ENCODE results near the gene OR2AT4.
"Not testable (repeated sequence)": the region's sequence is repeated elsewhere in the genome, so short reads cannot be mapped to it uniquely, and the experiment has no call there.

Gene OR2AT4

DNA sequence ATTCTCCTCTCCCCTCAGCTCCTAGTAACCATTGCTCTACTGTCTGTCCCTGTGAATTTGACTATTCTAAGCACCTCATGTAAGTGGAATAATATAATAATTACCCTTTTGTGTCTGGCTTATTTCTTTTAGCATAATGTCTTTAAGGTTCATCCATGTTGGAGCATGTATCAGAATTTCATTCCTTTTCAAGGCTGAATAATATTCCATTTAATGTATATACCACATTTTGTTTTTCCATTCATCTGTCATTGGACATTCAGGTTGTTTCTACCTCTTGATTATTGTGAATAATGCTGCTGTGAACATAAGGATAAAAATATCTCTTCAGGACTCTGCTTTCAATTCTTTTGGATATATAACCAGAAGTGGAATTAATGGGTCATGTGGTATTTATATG lies 28.1 kb downstream of the OR2AT4 start:
- DNase-seq (ENCODE audit: low spot score) = no peak

- DNase-seq (ENCODE audit: low spot score) = no peak
Measured at GRCh38 chr11:75066061-75066460, 30.6 kb downstream of the OR2AT4 start.

DNA sequence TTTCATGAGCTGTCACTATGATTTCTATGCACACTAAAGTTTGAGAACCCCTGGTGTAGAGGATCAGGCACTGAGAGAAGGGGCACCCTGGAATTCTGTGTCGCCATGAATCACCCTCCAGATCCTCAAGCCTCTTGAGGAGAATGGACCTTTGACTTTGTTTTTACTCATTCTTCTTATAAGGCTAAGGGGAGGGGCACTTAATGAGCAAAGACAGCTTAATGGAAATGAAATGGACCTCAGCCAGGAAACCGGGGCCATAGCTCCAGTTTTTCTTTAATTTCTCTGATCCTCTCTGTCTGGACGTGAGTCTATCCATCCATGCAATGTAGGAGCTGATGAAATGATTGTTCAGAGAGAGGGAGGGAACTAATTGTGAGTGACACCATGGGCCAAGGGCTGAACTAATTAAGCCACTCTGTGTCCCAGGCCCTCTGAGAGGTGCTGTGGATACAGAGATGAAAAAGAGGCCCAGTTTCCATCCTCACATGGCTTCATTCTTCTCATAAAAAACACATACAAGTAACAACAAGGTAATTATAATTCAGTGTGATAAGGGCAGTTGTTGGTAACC lies 32.8 kb downstream of the OR2AT4 start:
- no peak for DNase-seq (ENCODE audit: low spot score)

- no peak for DNase-seq (ENCODE audit: low spot score)
Measured at GRCh38 chr11:75059299-75059698, 37.4 kb downstream of the OR2AT4 start.

GRCh38 chr11:75056814-75057213 lies 39.9 kb downstream of the OR2AT4 start:
- DNase-seq (ENCODE audit: low spot score) = no peak

- DNase-seq (ENCODE audit: low spot score) = no peak
Measured at GRCh38 chr11:75055511-75055910, 41.2 kb downstream of the OR2AT4 start.

DNA sequence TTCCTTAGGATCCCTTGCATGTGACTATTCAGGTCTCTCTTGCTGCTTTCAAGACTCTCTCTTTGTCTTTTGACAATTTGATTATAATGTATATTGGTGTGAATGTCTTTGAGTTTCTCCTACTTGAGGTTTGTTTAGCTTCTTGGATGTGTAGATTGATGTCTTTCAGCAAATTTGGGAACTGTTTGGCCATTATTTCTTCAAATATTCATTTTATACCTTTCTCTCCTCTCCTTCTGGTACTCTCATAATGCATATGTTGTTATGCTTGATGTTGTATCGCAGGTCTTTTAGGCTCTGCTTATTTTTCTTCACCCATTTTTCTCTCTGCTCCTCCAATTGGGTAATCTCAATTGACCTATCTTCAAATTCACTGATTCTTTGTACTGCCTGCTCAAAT lies 44.2 kb downstream of the OR2AT4 start:
- no peak for DNase-seq (ENCODE audit: low spot score)

DNA sequence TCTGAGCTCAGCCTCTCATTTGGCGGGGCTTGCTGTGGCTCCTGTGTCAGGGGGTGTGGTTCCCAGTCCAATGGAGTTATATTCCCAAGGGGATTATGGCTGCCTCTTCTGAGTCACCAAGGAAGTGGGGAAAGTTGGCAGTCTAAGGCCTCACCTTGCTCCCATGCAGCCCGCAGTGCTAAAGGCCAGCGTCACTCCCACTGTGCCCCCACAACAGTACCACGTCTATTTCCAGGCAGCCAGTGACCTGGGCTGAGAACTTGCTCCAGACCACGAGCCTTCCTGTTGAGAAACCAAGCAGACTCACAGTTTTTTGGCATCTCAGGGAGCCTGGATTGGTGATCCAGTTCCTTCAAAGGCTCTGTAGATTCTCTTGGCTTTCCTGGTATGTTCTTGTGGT lies 45.6 kb downstream of the OR2AT4 start:
- no peak for DNase-seq (ENCODE audit: low spot score)

GRCh38 chr11:75050516-75050915 lies 46.2 kb downstream of the OR2AT4 start:
- no peak for DNase-seq (ENCODE audit: low spot score)

DNA sequence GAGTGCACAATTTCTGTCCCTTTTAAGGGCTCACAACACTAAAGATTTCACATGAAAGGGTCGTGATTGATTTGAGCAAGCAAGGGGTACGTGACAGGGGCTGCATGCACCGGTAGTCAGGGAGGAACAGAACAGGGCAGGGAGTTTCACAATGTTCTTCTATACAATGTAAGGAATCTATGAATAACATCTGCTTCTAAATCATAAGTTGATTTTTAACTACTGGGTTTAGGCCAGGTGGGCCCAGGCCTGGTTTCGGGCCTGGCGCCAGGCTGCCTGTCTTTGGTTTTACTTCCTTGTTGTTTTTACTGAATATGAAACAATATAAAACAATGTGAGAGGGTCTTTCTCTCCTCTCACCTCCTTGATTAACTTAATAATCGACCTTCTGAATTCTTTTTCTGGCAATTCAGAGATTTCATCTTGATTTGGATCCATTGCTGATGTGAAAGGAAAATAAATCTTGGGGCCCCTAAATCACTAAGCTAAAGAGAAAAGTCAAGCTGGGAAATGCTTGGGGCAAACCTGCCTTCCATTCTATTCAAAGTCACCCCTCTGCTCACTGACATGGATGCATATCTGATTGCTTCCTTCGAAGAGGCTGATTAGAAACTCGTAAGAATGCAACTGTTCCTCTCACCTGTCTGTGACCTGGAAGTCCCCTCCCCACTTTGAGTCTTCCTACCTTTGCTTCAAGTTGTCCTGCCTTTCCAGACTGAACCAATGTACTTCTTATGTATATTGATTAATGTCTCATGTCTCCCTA lies 47.0 kb downstream of the OR2AT4 start:
- DNase-seq (ENCODE audit: low spot score) = not testable (repeated sequence)

DNA sequence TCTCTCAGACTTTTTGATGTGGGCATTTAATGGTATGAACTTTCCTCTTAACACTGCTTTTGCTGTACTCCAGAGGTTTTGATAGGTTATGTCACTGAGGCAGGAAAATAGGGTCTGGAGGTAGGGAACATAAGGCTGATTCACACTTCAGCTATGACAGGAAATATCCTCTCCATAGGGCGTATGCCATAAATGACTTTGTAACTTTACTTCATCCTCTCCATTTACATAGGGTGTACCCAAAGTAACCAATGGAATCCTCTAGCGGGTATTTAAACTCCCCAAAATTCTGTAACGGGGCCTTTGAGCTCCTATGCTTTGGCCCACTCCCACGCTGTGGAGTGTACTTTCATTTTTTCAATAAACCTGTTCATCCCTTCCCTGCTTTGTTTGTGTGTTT lies 49.5 kb downstream of the OR2AT4 start:
- DNase-seq (ENCODE audit: low spot score) = peak; percentile 30

DNA sequence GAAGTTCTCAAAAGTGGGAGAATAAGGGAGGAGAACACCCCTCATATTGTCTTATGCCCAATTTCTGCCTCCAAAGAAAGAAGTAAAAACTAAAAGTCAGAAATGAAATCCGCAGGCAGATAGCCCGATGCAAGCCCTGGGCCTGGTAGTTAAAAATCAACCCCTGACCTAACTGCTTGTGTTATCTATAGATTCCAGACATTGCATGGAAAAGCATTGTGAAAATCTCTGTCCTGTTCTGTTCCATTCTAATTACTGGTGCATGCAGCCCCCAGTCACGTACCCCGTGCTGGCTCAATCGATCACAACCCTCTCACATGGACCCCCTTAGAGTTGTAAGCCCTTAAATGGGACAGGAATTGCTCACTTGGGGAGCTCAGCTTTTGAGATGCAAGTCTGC lies 50.0 kb downstream of the OR2AT4 start:
- DNase-seq (ENCODE audit: low spot score) = not testable (repeated sequence)

DNA sequence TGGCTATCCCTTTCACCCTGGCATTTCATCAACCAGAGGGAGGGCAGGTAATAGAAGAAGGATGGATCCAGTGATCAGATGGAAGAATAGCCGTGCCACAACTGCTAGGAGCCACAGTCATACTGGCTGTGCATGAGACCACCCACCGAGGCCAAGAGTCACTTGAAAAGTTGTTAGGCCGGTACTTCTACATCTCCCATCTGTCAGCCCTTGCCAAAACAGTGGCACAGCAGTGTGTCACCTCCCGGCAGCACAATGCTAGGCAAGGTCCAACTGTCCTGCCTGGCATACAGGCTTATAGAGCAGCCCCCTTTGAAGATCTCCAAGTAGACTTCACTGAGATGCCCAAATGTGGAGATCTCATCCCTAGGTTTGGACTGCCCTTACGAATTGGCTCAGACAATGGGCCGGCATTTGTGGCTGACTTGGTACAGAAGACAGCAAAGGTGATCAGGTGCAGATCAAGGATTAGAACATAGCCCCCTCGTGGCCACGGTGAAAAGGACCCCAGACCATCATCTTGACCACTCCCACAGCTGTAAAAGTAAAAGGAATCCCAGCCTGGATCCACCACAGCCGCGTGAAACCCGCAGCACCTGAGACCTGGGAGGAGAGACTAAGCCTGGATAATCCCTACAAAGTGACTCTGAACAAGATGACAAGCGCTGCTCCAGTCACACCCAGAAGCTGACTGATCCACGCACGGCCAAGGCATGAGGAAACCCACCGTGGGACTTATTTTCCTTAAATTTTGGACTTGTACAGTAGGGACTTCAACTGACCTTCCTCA lies 52.1 kb downstream of the OR2AT4 start:
- not testable (repeated sequence) for DNase-seq (ENCODE audit: low spot score)

DNA sequence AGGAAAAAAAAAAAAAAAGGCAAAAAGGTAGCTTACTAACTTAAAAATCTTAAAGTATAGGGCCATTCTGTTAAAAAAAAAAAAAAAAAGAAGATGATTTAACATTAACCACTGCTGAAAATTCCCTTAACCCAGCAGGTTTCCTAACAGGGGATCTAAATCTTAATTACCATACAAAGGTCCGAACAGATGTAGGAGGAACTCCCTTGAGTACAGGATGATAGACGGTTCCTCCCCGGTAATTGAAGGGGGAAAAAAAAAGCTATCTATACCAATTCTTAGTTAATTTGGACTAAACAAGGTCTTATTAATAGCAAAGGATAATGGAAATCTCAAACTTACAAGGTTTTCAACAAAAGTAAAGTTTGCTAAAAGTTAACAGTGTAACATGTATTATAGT lies 54.9 kb downstream of the OR2AT4 start:
- not testable (repeated sequence) for DNase-seq (ENCODE audit: low spot score)

- DNase-seq (ENCODE audit: low spot score) = no peak
Measured at GRCh38 chr11:75041263-75041662, 55.4 kb downstream of the OR2AT4 start.

- no peak for DNase-seq (ENCODE audit: low spot score)
Measured at GRCh38 chr11:75040167-75040770, 56.4 kb downstream of the OR2AT4 start.

DNA sequence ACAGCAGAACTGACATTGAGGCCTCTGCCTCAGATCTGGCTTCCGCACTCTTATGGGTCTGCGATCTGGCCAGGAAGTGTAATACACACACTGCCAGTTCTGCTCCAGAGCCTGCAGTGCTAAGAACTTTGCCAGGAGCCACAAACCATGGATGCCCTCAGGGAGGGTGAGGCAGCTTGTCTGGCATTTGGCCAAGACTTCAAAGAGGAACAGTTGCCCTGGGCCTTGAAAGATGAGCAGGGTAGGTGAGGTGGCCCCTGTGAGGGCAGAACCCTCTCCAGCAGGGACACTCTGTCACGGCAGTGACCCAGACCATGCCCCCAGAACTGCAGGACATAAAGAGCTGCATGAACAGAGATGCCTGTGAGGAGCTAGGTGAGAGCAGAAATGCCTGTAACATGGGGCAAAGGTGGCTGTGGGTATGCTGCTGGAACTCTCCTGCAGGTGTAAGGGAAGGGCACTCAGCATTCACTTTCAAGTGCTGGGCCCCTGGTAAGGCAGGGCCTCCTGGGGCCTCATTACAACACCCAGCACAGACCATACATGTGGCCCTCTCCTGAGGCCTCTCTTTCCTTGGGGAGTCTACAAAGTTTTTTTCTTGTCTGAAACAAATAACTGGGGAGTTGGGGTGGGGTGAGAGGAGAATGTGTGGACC lies 60.6 kb downstream of the OR2AT4 start:
- peak; percentile 78 for DNase-seq (ENCODE audit: low spot score)

DNA sequence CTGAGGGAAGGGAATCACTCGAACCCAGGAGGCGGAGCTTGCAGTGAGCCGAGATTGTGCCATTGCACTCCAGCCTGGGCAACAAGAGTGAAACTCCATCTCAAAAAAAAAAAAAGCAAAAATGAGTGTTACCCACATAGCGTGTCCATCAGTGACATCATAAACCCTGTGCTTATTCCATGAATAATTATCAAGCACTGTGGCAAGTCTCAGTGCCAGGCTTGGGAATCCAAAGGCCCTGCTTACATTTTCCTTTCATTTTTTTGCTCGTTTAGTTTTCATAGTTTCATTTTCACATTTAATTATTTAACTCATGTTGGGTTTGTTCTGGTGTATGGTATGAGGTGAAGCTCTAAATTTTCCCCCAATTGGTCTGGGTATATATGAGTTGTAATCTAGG lies 61.4 kb downstream of the OR2AT4 start:
- DNase-seq (ENCODE audit: low spot score) = no peak

- DNase-seq (ENCODE audit: low spot score) = no peak
Measured at GRCh38 chr11:75033916-75034315, 62.8 kb downstream of the OR2AT4 start.

DNA sequence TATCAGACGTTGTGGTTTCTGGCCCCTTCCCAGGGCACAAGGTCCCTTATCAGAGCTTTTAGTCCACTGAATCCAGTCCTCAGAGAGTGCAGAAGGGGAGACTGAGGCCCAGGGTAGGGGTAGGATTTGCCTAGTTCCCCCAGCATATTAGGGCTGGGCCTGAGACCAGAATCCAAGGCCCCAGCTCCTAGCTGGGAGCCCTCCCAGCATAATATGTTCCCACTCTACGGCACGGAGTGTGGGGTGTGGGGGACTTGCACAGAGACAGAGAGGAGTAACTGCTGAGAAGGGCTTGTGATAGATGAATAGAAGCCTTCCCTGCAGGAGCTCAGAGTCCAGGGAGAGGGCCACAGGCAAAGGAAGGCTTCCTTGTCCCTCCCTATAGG lies 64.1 kb downstream of the OR2AT4 start:
- no peak for DNase-seq (ENCODE audit: low spot score)

- peak; percentile 56 for DNase-seq (ENCODE audit: low spot score)
Measured at GRCh38 chr11:75031771-75032549, 64.7 kb downstream of the OR2AT4 start.
